ENCODE results near the gene PHLDB1.
A peak's percentile ranks its signal among the peaks of the same experiment; 100 is the strongest.
"Not testable (repeated sequence)": the region's sequence is repeated elsewhere in the genome, so short reads cannot be mapped to it uniquely, and the experiment has no call there.

The PHLDB1 gene

GRCh38 chr11:118606157-118606843, 1.1 kb upstream of the PHLDB1 start:
- DNase-seq: no peak

- no peak for DNase-seq
Observed at GRCh38 chr11:118606844-118607228, 579 bp upstream of the PHLDB1 start.

- no peak for DNase-seq
Observed at GRCh38 chr11:118608360-118609227, 1.2 kb downstream of the PHLDB1 start.

DNA sequence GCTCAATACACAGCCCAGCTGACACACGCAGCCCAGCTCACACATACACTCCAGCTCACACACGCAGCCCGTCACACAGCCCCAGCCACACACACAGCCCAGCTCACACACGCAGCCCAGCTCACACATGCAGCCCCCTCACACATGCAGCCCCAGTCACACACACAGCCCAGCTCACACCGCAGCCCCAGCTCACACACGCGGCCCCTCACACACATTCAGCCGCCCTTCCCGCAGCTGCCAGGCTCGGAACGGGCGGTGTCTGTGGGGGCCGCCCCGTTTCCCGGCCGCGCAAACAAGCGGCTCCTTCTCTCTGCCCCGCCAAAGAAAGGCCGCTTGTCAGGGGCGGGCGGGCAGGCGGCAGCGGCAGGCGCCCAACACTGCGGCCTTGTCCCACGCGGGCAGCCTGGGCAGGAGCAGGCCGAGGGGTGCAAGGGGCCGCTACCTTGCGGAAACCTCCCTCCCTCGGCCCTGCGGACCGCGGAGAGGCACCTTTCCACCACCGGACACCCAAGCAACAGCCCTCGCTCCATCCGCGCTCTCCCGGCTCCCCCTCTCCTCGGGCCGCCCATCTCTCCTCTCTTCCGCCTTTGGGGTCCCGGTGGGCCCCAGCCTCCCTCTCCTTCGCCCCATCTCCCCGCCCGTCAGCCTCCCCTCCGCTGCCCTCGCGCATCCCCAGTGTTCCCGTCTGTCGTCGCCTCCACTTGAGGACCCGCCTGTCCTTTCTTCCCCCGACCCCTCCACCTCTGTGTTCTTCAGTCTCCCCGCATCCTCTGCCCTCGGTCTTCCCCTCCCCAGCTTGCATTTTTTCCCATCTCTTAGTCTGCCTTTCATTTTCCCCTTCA, 2.2 kb downstream of the PHLDB1 start:
- DNase-seq: no peak

DNA sequence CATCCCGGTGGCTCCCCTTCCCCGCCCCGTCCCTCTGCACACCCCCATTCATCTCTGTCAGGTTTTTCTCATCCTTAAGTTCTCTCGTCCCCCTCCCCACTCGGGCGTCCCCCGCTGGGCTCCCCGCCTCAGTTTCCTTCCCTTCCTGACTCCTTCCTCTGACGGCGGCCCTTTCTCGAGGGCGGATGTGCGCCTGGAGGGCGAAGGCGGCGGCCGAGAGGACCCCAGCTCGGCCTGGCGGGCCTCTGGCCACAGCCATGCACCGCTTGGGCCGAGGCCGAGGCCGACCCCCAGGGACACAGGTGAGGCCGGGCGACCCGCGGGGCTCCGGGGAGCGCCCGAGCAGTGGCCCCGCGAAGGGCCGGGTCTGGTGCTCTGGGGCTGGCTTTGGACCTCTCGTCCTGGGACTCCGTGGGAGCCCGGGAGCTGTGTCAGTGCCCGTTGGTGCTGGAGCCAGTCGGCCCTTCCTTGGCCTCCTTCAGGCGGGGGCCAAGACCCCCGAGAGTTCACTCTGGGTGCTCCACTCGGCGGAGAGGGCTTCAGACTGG, 2.9 kb downstream of the PHLDB1 start:
- DNase-seq: no peak

DNA sequence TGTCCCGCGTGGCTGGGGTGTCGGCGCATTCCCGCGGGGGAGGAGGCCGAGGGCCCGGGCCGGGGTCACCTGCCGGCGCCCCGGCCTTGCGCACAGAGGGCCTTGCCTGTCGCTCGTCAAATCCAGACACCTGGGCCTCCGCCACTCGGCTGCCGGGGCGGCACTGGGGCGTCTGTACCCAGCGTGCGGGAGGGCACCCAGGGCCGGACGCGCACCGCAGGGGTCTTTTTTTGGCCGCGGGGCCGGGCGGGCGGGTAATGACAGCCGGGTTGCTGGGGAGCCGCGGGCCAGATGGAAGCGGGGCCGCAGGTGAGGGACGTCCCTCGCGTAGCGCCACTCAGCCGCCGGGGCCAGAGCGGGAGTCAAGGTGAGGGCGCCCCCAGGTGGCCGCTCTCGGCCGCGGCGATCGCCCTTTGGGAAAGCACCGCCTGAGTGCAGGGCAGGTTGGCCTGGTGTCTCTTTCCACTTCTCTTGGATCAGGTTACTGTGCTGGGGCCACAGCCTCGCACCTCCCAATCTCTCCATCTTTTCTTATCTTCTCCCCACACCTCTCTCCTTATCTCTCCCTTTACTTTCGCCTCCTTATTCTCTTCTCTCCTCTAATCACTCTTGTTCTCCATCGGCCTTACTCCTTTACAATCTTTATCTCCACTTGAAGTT, 3.5 kb downstream of the PHLDB1 start:
- peak; percentile 74 for DNase-seq

- not testable (repeated sequence) for DNase-seq
Observed at GRCh38 chr11:118611433-118611795, 4.0 kb downstream of the PHLDB1 start.

GRCh38 chr11:118612378-118612777, 5.0 kb downstream of the PHLDB1 start:
- no peak for DNase-seq

GRCh38 chr11:118614511-118614910, 7.1 kb downstream of the PHLDB1 start:
- no peak for DNase-seq

DNA sequence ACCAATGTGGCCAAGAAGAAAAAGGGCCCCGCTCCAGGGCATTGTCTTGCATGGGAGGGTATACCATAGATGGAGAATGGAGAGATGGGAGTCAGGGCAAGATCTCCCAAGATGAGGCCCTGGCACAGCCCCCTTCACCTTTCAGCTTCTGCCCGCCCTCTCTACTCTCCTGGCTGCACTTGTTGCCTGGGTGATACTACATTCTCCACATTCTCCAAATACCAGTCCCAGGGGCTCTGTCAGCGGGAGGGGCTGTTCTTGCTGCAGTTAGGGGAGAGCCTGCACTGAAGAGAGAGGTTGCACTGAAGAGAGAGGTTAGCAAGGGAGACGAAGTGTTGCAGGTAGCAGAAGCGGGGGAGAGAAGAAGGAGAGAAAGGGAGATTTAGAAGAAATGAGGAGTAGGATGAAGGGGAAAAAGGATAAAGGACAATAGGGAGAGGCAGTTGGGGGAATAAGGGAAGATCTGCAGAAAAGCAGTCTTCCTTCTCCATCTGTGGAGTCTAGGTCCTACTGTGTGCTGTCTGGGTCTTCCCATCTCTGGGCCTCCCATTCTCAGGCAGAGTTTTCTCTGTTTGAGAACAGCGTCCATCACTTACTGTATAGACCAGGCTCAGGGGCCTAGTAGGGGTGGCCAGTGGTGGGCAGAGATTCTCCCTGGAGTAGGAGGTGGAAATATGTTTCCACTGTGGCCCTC, 8.0 kb downstream of the PHLDB1 start:
- DNase-seq: no peak

- no peak for DNase-seq
Observed at GRCh38 chr11:118615976-118616371, 8.6 kb downstream of the PHLDB1 start.

- no peak for DNase-seq
Observed at GRCh38 chr11:118618115-118618990, 10.9 kb downstream of the PHLDB1 start.

GRCh38 chr11:118618991-118619375, 11.6 kb downstream of the PHLDB1 start:
- DNase-seq: no peak

DNA sequence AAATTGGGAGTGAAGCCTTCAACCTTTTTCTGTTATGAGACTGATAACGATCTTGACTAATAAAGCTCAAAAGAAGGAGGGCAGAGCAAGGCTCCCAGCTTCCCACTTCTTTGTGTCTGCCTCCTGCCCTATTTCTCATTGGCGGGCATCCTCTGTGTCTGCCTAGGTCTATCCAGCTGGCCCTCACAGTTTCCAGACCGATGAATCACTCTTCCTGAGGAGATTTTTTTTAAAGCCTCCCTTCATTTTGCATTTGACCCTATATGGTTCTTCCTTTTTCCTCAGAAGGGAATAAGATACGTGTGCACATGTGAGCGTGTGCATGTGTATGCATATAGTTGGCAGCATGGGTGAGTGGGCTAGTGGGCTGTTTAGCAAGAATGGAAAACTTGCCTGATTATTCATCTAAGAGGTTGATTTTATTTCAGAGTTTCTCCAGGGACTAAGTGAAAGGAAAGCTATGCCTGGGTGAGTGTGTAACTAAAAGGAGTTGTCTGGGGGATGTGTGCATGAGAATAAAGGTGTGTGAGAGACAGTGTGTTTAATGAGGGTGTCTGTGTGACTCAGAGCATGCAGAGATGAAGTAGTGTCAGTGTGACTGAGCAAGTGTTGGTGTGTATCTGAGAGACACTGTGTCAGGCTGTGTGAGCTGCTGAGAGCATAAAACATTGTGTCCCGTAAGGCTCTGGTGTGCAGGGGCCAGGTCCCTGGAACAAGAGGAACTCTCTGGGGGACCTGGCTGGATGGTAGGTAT, 12.2 kb downstream of the PHLDB1 start:
- no peak for DNase-seq

GRCh38 chr11:118620529-118621070, 13.2 kb downstream of the PHLDB1 start:
- no peak for DNase-seq

GRCh38 chr11:118621071-118621783, 13.8 kb downstream of the PHLDB1 start:
- no peak for DNase-seq

DNA sequence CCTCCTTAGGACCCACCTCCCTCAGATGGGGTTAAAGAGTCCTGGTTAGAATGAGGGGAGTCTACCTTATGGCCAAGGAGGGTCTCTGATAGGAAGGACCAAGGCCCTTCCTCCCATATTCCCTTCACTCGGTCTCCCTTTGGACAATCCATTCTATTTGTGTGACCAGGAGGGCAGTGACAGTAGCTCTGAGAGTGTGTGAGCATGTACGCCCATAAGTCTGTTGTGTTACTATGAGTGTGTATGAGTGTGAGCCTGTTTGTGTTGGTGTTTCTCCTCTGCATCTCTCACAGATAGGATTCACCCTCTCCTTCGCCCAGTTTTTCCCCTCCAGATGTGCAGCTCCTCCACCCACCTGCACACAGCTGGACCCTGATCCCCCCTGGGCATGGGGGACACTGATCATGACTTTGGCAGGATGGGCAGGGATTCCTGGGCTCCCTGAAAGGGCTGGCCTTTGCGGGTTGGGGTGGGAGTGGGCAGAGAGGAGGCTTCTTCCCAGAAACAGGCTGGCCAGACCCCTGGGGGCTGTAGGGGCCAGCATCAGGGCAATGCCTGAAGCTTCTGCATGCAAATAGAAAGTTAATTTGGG, 14.5 kb downstream of the PHLDB1 start:
- no peak for DNase-seq

GRCh38 chr11:118622376-118623268, 15.2 kb downstream of the PHLDB1 start:
- DNase-seq: no peak
